Thyroid gland (tissue), 4 donors: ENCODE results near the gene CLEC3B.

Source experiments
- CTCF ChIP-seq, 6 experiments: fragments of 200-600 bp in 3 of 6; fragments of 450-650 bp in 3 of 6; sonication (generic) in 3 of 6; IDR thresholded peaks; one replicate each; pipeline ENCODE4 v1.5.1; 2016 to 2019; ENCODE audit warnings: antibody characterized with exemption in 6 of 6, mild to moderate bottlenecking in 2 of 6, inconsistent platforms in 1 of 6, moderate library complexity in 1 of 6
- POLR2A ChIP-seq, 2 donors: fragments of 450-650 bp; IDR thresholded peaks; one replicate each; pipeline ENCODE4 v1.6.1; 2017; ENCODE audit warnings: antibody characterized with exemption in 2 of 2, mild to moderate bottlenecking in 2 of 2, moderate library complexity in 1 of 2

DNA sequence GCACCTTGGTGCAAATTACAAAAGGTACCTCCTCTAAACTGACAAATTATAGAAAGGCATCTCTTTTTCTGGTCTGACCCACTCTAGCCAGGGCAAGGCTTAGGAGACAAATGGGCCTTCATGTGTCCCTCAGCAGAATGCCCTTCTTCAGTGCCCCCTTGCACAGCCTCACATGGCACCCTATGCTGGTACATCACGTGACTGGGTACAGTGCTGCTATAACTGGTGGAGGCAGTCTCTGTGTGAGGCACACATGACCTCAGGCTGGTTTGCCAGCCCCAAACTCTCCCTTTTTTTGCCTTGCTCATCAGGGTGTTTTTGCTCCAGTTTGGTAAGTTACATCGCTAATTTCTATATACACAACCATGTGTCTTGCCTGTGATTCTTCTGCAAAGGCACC lies 3.1 kb downstream of the CLEC3B start:
- TF ChIP-seq CTCF (IDR thresholded peaks at IDR 0.05), result no peak
- TF ChIP-seq POLR2A (IDR thresholded peaks at IDR 0.05), result no peak
